GM13976 (cell line): Measurements from ENCODE around the gene PEPD.

Experiments used
- DNase-seq: peaks from one replicate; pipeline ENCODE4 v3.0.0; 2012; ENCODE audit warnings: low spot score
- in situ Hi-C: fragments of 300-500 bp; cut with MboI; formaldehyde crosslinking; loops from one replicate; pipeline ENCODE4 v1.12.0; 2022; ENCODE audit warnings: low sequenced_read_pairs, mixed read lengths, inconsistent platforms; ENCODE audit not compliant: unreplicated experiment
- TF ChIP-seq, protein P1 (sequence below): IDR thresholded peaks from 2 replicates; pipeline ENCODE4 v1.5.1; 2012; ENCODE audit warnings: borderline replicate concordance, mild to moderate bottlenecking; ENCODE audit not compliant: insufficient read depth; ENCODE audit errors: extremely low read depth, missing control alignments, control extremely low read depth

PEPD gene

DNA sequence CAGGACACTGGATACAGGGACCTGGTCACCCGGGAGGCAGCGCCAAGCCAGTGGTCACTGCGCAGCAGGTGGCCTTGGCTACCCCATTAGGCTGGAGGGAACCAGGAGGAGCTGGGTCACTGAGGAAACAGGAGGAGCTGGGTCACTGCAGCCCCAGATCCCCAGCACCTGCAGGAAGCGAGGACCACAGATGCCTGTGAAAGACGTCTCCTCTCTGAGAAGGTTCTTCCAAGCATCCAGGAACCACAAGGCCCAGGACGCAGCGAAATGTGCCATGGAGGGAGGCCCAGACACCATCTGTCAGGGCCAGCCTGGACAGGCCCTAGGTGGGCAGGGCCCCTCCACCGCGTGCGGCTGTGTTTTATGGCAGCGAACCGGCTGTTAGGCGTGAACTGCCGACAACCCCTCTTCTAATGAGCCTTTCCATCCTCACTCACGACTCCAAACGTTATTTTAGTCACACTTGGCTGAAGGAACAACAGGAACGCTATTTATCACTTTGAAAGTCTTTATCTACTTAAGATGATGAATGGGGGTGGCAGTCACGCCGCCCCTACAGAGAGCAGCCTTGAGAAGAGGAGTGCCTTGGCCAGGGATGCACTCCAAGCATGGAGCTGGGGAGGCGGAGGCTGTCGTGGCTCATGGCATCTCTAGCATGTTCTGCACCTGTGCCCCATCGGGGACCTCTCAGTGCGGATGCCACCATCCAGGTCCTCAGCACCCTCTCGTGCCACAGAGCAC lies 94.8 kb downstream of the PEPD start:
- TF ChIP-seq, protein P1, sequence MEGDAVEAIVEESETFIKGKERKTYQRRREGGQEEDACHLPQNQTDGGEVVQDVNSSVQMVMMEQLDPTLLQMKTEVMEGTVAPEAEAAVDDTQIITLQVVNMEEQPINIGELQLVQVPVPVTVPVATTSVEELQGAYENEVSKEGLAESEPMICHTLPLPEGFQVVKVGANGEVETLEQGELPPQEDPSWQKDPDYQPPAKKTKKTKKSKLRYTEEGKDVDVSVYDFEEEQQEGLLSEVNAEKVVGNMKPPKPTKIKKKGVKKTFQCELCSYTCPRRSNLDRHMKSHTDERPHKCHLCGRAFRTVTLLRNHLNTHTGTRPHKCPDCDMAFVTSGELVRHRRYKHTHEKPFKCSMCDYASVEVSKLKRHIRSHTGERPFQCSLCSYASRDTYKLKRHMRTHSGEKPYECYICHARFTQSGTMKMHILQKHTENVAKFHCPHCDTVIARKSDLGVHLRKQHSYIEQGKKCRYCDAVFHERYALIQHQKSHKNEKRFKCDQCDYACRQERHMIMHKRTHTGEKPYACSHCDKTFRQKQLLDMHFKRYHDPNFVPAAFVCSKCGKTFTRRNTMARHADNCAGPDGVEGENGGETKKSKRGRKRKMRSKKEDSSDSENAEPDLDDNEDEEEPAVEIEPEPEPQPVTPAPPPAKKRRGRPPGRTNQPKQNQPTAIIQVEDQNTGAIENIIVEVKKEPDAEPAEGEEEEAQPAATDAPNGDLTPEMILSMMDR, result no peak
- DNase-seq, result no peak
- in situ Hi-C loops, result loop anchor here (10.0 kb wide), 1 partner anchor 338 kb away; no protein-coding TSS in a partner anchor

DNA sequence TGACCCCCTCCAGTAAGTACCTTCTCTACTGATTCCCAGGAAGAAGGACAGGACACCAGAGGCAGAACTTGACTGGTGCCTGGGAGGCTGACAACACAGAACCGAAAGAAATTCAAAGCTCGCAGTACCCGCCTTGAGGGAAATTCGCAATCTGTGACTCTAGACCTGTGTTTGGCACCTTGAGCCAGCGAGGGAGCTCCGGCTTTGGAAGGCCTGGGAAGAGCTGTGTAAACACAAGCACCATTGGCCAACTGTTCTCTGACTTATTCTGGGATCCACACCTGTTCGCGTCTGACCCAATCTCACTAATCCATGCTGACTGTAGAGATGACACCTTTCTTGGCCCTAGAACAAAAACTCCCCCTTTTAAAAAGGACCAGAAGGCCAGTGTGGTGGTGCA lies 97.4 kb downstream of the PEPD start:
- TF ChIP-seq, protein P1, result no peak
- no peak for DNase-seq
- in situ Hi-C loops, result loop anchor here (10.0 kb wide), 1 partner anchor 341 kb away; no protein-coding TSS in a partner anchor

DNA sequence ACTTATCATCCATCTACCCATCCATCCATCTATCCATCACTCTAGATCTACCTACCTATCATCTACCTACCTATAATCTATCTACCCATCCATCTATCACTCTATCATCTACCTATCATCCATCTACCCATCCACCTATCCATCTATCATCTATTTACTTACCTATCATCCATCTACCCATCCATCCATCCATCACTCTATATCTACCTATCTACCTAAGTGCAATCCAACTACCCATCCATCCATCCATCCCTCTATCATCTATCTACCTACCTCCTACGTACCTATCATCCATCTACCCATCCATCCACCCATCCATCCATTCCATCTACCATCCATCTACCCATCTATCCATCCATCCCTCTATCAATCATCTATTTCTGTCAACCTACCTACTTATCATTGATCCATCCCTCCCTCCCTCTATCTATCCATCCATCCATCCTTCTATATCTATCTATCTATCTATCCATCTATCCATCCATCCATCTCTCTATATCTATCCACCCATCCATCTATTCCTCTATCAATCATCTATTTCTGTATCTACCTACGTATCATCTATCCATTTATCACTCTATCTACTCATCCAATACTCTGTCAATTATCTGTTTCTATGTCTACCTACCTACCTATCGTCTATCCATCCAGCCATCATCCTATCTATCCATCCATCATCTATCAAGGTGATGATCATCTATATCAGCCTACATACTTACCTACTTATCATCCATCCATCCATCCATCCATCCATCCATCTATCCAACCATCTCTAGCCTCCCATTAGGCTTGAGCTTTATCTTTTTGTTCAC lies 99.0 kb downstream of the PEPD start:
- DNase-seq, result no peak
- in situ Hi-C loops, result loop anchor here (10.0 kb wide), 1 partner anchor 342 kb away; no protein-coding TSS in a partner anchor
- TF ChIP-seq, protein P1, result no peak

DNA sequence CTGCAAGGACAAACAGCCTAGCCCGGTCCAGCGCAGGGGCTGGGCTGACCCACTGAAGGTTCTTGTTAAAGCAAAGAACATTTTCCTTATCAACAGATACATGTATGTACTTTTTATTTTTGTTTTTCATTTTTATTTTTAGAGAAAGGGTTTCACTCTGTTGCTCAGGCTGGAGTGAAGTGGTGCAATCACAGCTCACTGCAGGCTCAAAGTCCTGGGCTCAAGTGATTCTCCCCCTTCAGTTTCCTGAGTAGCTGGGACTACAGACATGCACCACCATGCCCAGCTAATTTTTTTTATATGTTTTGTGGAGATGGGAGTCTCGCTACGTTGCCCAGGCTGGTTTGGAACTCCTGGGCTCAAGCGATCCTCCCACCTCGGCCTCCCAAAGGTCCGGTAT lies 100.2 kb downstream of the PEPD start:
- TF ChIP-seq, protein P1, result no peak
- no peak for DNase-seq
- in situ Hi-C loops, result loop anchor here (10.0 kb wide), 1 partner anchor 343 kb away; no protein-coding TSS in a partner anchor

DNA sequence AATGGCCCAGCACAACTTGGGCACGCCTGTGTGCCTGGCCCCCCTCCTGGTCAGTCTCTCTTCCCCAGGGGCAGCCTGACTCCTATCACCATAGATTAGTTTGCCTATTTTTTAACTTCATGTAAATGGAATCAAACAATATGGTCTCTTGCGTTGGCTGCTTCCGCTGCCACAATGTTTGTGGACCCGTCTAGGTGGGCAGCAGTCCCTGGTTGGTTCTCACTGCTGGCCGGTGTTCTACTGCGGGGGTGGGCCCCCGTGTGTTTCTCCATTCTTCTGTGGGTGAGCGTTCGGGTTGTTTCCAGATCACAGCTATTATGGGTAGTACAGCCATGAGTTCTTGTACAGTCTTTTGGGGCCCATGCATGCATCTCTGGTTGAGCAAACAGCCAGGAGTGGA lies 100.8 kb downstream of the PEPD start:
- no peak for DNase-seq
- TF ChIP-seq, protein P1, result no peak
- in situ Hi-C loops, result loop anchor here (10.0 kb wide), 1 partner anchor 344 kb away; no protein-coding TSS in a partner anchor

DNA sequence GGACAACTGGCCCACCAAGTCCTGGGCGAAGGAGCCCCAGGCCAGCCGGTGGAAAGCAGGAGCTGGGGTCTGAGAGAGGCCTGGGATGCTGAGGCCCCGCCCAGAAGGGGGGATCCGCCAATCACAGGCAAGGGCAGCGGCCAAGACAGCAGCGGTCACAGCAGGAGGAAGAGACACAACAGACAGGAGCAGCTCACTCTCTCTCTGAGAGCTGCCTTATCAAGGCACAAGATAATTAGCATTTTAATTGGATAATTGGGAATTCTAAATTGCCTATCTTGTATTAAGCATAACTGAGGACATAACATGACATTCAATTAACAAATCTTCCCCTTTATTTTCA lies 101.8 kb downstream of the PEPD start:
- in situ Hi-C loops, result loop anchor here (10.0 kb wide), 1 partner anchor 345 kb away; no protein-coding TSS in a partner anchor
- no peak for DNase-seq

More for the DNA sequence above, 101.8 kb downstream of the PEPD start:
- TF ChIP-seq, protein P1, result no peak
